ENCODE data around the gene SAMHD1.
"Not testable (repeated sequence)": the region's sequence is repeated elsewhere in the genome, so short reads cannot be mapped to it uniquely, and the experiment has no call there.

SAMHD1 gene

DNA sequence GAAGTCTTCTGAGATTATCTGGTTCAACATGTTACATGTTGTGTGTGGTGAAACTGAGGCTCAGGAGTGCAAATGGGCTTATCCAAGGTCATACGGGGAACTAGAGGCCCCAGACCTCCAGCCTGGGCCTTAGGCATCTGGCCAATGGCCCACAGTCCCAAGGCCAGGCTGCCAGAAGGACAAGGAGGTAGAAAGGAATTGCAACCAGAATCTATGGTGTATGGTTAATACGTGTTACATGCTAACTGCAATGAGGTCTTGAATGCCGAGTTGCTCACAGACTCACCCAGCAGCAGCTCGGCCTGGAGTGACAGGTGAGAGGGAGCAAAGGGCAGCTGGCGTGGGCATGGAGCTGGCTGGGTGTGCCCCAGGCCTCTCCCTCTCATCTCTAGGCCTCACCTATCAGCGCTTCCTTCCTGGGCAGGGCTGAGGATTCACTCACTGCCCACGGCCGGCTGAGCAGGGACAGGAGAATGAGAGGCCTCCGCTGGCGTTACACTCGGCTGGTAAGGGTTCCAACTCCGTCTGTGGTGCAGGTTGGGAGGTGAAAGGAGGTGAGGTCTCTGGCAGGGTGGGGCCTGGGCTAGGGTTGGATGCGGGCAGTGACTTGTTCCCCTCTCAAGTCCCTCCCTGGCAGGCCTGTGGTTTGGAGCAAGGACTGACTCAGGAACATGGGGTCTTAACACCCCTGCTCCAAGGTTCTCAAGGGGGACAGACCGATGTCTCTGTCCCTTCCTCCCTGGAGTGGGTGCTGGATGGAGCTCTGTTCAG is 75.6 kb downstream of the SAMHD1 start, which contains the start of gene TLDC2:
TSS of gene TLDC2 (plus strand) at position 437 of the 771 bp plus-strand sequence. CDS start at position 474, 37 bp downstream.
- no peak within 1 kb of the TSS for H3K4me3 ChIP-seq (ENCODE audit: low read depth, low read length)
- TF ChIP-seq, protein P1, sequence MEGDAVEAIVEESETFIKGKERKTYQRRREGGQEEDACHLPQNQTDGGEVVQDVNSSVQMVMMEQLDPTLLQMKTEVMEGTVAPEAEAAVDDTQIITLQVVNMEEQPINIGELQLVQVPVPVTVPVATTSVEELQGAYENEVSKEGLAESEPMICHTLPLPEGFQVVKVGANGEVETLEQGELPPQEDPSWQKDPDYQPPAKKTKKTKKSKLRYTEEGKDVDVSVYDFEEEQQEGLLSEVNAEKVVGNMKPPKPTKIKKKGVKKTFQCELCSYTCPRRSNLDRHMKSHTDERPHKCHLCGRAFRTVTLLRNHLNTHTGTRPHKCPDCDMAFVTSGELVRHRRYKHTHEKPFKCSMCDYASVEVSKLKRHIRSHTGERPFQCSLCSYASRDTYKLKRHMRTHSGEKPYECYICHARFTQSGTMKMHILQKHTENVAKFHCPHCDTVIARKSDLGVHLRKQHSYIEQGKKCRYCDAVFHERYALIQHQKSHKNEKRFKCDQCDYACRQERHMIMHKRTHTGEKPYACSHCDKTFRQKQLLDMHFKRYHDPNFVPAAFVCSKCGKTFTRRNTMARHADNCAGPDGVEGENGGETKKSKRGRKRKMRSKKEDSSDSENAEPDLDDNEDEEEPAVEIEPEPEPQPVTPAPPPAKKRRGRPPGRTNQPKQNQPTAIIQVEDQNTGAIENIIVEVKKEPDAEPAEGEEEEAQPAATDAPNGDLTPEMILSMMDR (IDR thresholded peaks at IDR 0.05; ENCODE audit: borderline replicate concordance, insufficient read depth, low read depth, low read length): no peak

DNA sequence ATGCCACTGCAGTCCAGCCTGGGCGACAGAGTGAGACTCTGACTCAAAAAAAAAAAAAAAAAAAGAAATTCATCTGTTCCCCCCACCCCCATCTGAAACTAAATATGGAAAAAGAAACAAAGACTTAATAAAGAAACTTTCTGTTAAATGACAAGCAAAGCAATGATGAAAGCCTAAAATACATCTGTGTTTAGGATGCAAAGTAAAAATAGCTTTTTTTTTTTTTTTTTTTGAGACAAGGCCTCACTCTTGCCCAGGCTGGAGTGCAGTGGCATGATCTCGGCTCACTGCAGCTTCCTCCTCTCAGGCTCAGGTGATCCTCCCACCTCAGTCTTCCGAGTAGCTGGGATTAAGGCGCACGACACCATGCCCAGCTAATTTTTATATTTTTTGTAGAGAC is 76.4 kb downstream of the SAMHD1 start:
- not testable (repeated sequence) for H3K4me3 ChIP-seq (ENCODE audit: low read depth, low read length)

DNA sequence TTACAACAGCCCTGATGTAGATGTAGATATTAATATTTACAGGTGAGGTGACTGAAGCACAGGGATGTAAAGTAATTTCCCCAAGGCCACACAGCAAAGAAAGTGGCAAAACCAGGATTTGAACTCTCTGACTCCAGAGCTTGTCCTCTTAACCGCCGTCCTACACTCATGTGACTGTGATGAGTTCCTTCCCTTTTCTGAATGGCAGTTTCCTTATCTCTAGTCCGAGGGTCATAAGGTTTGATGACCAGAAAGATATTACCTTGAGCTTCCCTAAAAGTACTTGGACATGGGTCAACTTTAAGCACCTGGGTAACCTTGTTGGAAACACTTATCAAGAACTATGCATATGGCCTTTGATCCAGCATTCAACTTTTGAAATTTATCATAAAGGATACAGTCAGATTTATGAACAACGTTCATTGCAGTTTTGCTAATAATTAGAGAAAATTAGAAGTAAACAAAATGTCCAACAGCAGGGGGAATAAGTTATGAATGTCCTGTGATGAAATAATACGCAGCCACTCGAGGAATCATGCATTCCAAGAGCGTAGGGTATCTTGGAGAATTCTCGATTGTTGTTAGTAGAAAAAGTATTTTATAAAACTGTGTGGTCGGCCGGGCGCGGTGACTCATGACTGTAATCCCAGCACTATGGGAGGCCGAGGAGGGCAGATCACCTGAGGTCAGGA is 77.9 kb downstream of the SAMHD1 start:
- TF ChIP-seq, protein P1 (IDR thresholded peaks at IDR 0.05; ENCODE audit: borderline replicate concordance, insufficient read depth, low read depth, low read length): no peak
- H3K4me3 ChIP-seq (ENCODE audit: low read depth, low read length): no peak overlapping the region

DNA sequence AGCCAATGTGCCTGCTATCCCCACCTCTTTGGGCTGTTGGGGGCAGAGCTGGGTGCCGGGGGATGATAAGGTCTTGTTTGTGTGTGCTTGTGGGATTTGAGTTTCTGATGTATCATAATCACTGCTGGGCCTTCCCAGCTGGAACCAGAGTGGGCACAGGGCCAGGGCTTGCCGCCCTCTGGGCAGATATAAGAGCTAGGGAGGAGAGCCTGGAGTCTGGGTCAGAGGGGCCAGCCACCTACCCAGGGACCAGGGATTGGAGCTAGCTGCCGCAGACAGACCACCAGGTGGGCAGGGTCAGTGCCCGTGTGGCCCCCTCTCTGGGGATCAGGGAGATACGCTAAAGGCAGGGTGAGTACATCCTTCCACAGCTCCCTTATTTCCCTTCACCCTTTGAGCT is 78.7 kb downstream of the SAMHD1 start:
- H3K4me3 ChIP-seq (ENCODE audit: low read depth, low read length): no peak overlapping the region
- TF ChIP-seq, protein P1 (IDR thresholded peaks at IDR 0.05; ENCODE audit: borderline replicate concordance, insufficient read depth, low read depth, low read length): no peak

DNA sequence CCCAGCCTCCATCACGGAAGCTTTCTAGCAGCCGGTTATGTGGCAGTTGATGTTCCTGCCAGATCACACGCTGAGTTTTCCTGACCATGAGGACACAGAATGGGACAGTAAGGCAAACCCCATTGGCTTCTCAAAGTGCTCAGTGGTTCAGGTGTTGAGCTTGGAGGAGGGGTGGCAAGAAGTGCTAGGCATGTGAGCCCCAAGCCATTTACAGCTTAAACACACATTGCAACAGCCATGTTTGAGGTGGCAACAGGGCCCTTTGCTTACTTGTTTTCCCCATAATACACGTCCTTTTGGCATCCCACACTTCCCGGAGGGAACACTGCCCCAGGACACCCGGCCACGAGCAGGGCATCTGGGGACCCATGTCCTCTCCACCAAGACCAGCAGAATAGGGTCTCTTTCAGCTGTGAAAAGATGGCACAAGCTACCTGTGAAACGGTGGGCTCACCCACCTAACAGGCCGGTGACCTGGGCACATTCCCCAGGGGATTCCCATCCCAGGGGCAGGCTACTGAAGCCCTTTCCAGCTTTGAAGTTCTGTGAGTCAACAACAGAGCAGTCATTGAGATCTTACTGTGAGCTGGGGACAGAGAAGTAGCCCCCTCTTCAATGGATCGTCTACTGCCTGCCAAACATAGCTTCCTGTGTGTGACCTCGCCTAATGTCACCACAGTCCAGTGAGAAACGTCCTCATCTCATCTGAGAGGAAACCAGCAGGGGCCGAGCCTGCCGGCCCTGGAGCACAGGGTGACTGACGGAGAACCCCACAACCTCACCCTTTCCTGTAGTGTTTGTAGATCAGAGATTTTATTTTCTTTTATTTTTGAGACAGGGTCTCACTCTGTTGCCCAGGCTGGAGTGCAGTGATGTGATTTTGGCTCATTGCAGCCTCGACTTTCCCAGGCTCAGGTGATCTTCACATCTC is 79.6 kb downstream of the SAMHD1 start:
- TF ChIP-seq, protein P1 (IDR thresholded peaks at IDR 0.05; ENCODE audit: borderline replicate concordance, insufficient read depth, low read depth, low read length): no peak

DNA sequence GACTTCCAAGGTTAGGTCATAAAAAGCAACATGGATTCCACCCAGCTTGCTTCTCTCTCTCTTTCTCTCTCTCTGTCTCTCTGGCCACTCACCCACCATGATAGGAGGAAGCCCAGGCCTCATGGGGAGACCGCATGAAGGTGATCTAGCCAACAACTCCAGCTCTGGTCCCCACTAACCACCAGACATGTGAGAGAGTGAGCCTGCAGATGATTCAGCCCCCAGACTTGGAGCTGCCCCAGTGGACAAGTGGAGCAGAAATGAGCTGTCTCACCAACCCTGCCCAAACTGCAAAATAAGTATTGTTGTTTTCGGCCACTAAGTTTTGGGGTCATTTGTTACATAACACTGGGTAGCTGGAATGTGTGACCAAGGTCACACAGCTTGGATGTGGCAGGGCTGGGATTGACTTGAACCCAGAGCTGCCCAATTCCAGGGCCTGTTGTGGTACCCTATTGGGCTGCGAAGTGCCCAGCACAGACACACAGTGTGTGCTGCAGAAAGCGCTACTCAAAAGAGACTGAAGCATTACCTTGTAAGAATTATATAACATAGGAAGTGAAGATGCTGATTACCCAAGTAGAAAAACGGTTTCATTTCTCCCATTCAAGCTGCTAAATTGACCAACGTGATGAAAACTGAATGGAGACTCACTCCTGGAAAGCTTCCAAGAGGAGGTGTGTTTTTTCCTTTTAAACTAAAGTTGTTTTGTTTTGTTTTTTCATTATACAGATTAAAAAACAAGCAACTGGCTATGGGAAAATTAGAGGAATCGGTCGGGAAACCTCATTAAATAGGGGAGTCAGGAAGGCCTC is 84.6 kb downstream of the SAMHD1 start:
- no peak overlapping the region for H3K4me3 ChIP-seq (ENCODE audit: low read depth, low read length)
- TF ChIP-seq, protein P1 (IDR thresholded peaks at IDR 0.05; ENCODE audit: borderline replicate concordance, insufficient read depth, low read depth, low read length): no peak

More for the DNA sequence above, 79.6 kb downstream of the SAMHD1 start:
- no peak overlapping the region for H3K4me3 ChIP-seq (ENCODE audit: low read depth, low read length)
